Left lobe of liver (tissue), 2 donors: Measurements from ENCODE around the gene RGS2. TPM values are rescaled to one million over a fixed set of nuclear protein-coding genes. Genes with fewer than 3 reads are reported as not detected.

Experiments
- ATAC-seq: fragments of 200-7000 bp; cut with Tn5 transposase; one replicate; pipeline ENCODE4 v1.9.1; 2020; ENCODE audit warnings: mild to moderate bottlenecking, moderate library complexity
- DNase-seq: peaks from one replicate; pipeline ENCODE4 v3.0.0-alpha.2; 2020; ENCODE audit warnings: low spot score
- total RNA-seq: library from RNA; stranded (reverse); gene quantifications from one replicate; pipeline ENCODE4 v1.2.1, GENCODE V29; 2021
- donor health status: DM: no; HTN: no; CAD: no; lungs with moderate emphysema.
- donor health status: DM: no; HTN: yes; CAD: no.

Gene RGS2
- total RNA-seq, 1 donor from 2014 or later = 3.0 TPM

DNA sequence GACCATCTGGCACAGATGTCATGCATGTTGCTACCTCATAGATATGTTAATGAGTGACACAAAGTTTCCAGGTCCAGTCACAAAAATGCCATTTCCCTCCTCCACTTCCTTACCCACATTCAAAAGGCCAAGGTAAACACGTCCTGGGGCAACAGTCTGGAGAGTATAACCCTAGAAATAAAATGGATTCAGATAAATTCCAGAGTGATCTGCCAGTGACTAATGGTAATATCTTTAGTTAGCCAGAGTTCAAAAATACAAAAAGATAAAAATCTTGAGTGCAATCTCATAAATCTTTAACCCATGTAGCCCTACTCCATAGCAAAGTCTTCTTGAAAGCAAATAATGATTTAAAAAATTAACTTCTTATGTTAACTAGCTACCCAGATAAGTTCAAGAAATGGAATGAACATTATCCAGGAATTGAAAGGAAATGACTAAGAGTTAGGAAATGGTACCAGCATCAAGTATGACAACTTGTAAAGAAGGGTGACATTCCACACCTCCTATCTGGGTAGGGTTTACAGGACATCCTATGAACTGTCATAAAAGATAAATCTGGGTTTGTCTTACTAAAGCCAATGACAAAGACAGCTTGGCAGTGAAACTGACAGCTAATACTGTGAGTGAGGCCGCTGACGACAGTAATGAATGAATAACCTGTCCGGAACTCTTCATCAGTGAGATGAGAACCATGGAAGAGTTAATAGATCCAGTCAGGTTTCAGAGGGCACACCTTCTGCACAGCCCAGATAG, 18.1 kb downstream of the RGS2 start:
- DNase-seq = no peak
- ATAC-seq = no peak

DNA sequence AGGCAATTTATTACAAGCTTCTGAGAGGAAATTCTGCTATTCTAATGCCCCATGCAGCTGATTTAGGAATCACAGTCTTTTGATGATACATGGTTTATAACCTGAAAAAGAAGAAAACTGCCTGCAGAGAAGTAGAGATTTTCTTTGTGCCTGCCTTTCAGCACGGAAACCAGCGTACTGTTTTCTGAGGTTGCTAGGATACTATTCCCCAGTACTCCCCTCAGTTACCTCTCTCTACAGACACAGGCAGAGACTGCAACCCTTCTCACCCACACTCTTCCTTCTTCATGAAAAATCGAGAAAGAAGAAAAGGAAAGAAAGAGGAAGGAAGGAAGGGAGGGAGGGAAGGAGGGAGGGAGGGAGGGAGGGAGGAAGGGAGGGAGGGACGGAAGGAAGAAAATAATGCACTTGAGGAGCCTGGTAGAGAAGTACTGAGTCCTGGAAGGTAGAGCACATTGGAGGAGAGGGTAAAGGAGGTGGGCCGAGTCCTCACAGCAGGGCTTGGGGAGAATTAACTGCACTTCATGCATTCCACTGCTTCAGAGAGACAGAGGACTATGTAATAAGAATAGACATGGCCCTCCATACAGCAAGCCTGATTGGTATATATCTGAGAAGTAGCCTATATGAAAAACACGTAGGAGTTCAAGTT, 21.9 kb downstream of the RGS2 start:
- ATAC-seq (no peak), DNase-seq (no peak)

- DNase-seq (no peak), ATAC-seq (no peak)
These were observed 23.0 kb downstream of the RGS2 start for GRCh38 chr1:192831706-192832355.

GRCh38 chr1:192832492-192832891, 23.7 kb downstream of the RGS2 start:
- ATAC-seq = no peak
- no peak for DNase-seq

DNA sequence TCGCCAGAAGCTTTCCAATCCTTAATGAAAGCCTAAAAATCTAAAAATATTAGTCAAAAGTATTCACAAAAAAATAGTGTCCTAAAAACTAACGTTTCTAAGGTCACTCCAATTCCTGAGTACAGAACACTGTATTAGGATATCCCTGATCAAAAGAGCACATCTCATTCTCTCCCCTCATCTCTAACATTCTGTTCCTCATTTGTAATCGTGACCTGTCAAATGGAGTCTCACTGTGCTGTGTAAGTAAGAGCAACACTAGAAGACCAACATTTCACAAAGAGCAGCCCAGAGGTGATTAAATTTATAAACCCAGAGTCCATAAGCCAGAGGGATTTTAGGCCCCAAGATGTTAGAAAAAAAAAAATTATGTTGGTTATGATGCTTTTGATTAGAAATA, 26.3 kb downstream of the RGS2 start:
- ATAC-seq (no peak), DNase-seq (no peak)

DNA sequence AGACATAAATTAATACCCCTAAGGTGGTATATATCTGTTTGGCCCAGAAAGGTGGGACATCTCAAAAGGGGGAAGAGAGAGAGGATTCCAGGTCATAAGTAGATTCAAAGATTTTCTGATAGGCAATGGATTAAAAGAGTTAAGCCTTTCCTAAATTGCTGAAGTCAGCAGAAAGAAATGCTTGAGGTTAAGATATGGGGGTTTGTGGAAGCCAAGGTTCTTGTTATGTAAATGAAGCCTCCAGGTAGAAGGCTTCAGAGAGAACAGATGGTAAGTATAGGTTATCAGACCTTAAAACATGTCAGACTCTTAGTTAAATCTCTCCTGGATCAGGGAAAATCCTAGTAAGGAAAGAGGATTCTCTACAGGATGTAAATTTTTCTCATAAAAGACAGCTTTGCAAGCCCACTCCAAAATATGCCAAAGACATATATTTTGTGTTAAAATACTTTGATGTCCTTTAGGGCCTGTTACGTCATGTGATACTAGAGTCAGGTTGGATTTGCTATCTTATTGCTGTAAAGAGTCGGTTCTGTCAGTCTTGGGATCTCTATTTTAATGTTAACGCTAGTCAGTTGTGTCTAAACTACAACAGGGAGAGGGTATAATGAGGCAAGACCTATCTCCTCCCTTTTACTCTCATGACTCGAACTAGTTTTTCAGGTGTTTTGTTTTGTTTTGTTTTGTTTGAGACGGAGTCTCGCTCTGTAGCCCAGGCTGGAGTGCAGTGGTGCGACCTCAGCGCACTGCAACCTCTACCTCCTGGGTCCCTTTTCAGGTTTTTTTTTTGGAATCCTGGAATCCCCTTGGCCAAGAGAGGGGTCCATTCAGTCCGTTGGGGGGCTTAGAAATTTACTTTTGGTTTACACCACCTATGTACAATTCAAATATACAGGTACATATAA, 30.6 kb downstream of the RGS2 start:
- DNase-seq (no peak), ATAC-seq (no peak)

DNA sequence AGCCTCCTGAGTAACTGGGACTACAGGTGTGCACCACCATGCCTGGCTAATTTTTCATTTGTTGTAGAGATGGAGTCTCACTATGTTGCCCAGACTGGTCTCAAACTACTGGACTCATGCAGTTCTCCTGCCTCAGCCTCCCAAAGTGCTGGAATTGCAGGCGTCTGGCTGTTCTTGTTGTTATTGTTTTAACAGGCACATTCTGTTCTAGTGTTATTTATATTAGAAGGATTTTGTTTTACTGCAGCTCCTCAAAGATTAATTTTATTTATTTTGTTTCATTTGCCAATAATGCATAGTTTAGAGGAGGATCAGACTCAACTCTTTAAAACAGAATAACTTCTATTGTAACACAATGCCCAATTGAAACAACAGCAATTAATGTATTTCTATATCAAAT, 35.5 kb downstream of the RGS2 start:
- ATAC-seq (no peak), DNase-seq (no peak)

- DNase-seq (no peak), ATAC-seq (no peak)
These were observed 38.1 kb downstream of the RGS2 start for GRCh38 chr1:192846950-192847349.

GRCh38 chr1:192849011-192849410, 40.2 kb downstream of the RGS2 start:
- DNase-seq = no peak
- ATAC-seq = no peak

- ATAC-seq = no peak
- DNase-seq = no peak
These were observed 40.6 kb downstream of the RGS2 start for GRCh38 chr1:192849442-192849841.

GRCh38 chr1:192852001-192852947, 43.4 kb downstream of the RGS2 start:
- no peak for DNase-seq

GRCh38 chr1:192858456-192858855, 49.6 kb downstream of the RGS2 start:
- no peak for DNase-seq
- ATAC-seq = no peak

More at GRCh38 chr1:192852001-192852947, 43.4 kb downstream of the RGS2 start:
- no peak for ATAC-seq

GRCh38 chr1:192859808-192860207, 51.0 kb downstream of the RGS2 start:
- DNase-seq (no peak), ATAC-seq (no peak)

DNA sequence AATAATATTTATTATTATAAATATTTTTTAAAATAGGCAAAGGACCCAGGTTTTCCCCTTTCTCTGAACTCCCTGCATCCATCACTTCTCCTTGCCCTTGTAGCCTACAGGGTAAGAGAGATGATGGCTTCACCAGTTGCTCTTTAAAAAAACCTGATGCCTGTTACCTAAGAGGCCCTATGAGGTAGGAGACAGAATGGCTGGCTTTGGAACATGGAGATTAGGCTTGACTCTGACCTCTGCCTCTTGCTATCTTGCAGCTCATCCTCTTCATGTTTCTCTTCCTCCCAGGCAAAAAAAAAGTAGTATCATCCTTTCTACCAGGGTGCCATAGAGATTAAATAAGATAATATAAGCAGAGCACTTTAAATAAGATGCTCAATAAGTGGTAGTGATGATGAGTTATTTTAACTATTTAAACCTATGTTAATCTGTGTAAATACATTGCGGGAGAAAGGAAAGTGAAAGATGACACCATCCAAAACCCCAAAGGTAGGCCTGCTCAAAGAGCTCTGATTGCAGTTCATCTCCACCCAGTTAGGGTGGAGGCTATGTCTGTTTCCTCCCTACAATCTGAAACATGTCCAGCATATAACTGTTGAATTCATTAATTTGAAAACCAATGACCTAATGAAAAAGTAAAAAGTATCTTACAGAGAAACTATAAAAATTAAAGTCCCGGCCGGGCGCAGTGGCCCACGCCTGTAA, 51.8 kb downstream of the RGS2 start:
- no peak for DNase-seq
- no peak for ATAC-seq

DNA sequence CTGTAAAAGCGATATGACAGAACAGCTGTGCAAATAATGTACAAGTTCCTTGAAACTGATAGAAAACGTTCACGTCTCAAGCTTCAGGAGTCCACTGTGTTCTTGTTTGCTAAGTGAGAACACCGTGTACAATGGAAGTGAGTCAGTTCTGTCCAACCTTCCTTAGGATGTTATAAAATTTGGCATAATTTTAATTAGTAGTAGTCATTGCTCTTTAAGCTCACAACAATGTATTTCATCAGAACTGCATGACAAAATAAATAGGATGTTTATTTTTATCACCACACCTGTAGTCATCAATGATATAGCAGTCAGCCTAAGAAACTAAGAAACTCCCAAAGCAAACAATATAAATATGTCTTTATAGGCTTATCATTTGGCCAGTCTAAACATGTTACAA, 53.0 kb downstream of the RGS2 start:
- DNase-seq (no peak), ATAC-seq (no peak)
